ENCODE data around the gene EXOC2.

DNA sequence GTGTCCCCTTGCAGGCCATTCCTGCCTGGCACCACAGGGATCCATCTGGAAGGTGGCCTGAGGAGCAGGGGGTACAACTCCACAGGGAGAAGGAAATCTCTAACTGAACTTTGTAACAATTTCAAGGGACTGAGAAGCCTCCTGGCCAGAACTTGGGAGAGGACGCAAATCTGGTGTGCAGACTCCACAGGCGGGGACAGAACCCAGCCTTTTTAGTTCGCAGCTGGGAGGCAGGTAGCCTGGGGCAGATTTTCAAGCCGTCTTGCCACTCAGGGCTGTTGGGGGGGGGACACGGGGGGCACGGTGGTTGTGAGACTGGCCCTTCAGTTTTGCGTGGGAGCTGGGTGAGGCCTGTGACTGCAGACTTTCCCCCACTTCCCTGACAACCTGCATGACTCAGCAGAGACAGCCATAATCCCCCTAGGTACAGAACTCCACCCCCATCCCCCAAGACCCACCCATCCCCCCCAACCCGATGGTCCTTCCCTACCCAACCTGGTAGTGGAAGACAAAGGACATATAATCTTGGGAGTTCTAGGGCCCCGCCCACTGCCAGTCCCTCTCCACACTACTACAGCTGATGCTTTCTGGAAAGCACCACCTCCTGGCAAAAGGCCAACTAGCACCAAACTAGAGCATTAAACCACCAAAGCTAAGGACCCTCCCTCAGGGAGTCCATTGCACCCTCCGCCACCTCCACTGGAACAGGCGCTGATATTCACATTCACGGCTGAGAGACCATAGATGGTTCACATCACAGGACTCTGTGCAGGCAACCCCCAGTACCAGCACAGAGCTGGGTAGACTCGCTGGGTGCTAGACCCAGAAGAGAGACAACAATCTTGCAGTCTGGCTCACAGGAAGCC, 33.0 kb downstream of the EXOC2 start:
- no peak for TF ChIP-seq POLR2AphosphoS5 (IDR thresholded peaks at IDR 0.05)
- TF ChIP-seq, protein P1, sequence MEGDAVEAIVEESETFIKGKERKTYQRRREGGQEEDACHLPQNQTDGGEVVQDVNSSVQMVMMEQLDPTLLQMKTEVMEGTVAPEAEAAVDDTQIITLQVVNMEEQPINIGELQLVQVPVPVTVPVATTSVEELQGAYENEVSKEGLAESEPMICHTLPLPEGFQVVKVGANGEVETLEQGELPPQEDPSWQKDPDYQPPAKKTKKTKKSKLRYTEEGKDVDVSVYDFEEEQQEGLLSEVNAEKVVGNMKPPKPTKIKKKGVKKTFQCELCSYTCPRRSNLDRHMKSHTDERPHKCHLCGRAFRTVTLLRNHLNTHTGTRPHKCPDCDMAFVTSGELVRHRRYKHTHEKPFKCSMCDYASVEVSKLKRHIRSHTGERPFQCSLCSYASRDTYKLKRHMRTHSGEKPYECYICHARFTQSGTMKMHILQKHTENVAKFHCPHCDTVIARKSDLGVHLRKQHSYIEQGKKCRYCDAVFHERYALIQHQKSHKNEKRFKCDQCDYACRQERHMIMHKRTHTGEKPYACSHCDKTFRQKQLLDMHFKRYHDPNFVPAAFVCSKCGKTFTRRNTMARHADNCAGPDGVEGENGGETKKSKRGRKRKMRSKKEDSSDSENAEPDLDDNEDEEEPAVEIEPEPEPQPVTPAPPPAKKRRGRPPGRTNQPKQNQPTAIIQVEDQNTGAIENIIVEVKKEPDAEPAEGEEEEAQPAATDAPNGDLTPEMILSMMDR (IDR thresholded peaks at IDR 0.05), result no peak
